ENCODE results near the gene TPSB2. TPM values are rescaled to one million over a fixed set of nuclear protein-coding genes. Genes with fewer than 3 reads are reported as not detected.

The TPSB2 gene
- polyA plus RNA-seq, 3 donors, result not detected

GRCh38 chr16:1265826-1266225 is 35.8 kb upstream of the TPSB2 start:
- no peaks in the 10 kb centered on the region for H3K79me2 ChIP-seq (ENCODE audit: insufficient read depth, low read length)
- no peaks in the 10 kb centered on the region for H4K20me1 ChIP-seq (ENCODE audit: insufficient read depth, low read length)
- H3K36me3 ChIP-seq (replicated peaks in 1 of 2; ENCODE audit: control insufficient read depth in 1 of 2, insufficient read depth in 2 of 2, low read length in 2 of 2), result no peaks in the 10 kb centered on the region
- H3K36me3 Mint-ChIP-seq, result no peaks in the 10 kb centered on the region
- no peaks in the 10 kb centered on the region for H3K9me3 ChIP-seq (replicated peaks in 1 of 2; ENCODE audit: control insufficient read depth in 1 of 2, insufficient read depth in 1 of 2, low read length in 2 of 2)
- H3K27me3 Mint-ChIP-seq (ENCODE audit: low read depth in 3 of 3), result peaks cover 16 to 28% (median 23%) of the 10 kb centered on the region in 3 donors
- no peaks in the 10 kb centered on the region for H3K4me1 ChIP-seq (ENCODE audit: control insufficient read depth in 1 of 2, insufficient read depth in 2 of 2, low read length in 2 of 2)
- H3K9me3 Mint-ChIP-seq, result peaks cover 3 to 10% (median 6%) of the 10 kb centered on the region in 7 donors
- no peak for DNase-seq
- H3K4me2 ChIP-seq (replicated peaks; ENCODE audit: extremely low read depth, low read length, poor library complexity, severe bottlenecking), result no peak overlapping the region
- H3K4me3 ChIP-seq (replicated peaks in 1 of 3; ENCODE audit: low read depth in 2 of 3, low read length in 3 of 3), result no peak overlapping the region
- H3K9ac ChIP-seq (ENCODE audit: insufficient read depth, low read length, poor library complexity, severe bottlenecking), result no peak overlapping the region
- H3K4me3 Mint-ChIP-seq, result no peak overlapping the region
- H2AFZ ChIP-seq (ENCODE audit: insufficient read depth, low read depth, low read length, poor library complexity, severe bottlenecking), result no peak overlapping the region
- H3K27ac ChIP-seq (ENCODE audit: low read depth in 1 of 2, low read length in 2 of 2), result no peak overlapping the region
- 91% methylated on average over 15 of the region's 19 CpGs for WGBS (ENCODE audit: insufficient coverage)
- no peak overlapping the region for H3K27ac Mint-ChIP-seq
- H3K4me1 Mint-ChIP-seq, result no peaks in the 10 kb centered on the region
- no peak for TF ChIP-seq CTCF (IDR thresholded peaks at IDR 0.05)
- intact Hi-C loops (cut with micrococcal nuclease), result loop anchor here in 1 of 2 donors (10.0 kb wide), 1 partner anchor 51 kb away; no protein-coding TSS in a partner anchor
- H3K27me3 ChIP-seq (ENCODE audit: control insufficient read depth in 2 of 2, insufficient read depth in 2 of 2, low read length in 2 of 2), result peaks cover 0 to 20% of the 10 kb centered on the region in 2 donors

- intact Hi-C loops (cut with micrococcal nuclease), result loop anchor here in 1 of 2 donors (10.0 kb wide), 1 partner anchor 50 kb away; no protein-coding TSS in a partner anchor
- Mint-ChIP-seq H3K4me3 (no peak overlapping the region), H3K27me3 (ENCODE audit: low read depth in 3 of 3) (peaks cover 22 to 35% (median 28%) of the 10 kb centered on the region in 3 donors), H3K4me1 (no peaks in the 10 kb centered on the region), H3K36me3 (no peaks in the 10 kb centered on the region), H3K27ac (no peak overlapping the region), H3K9me3 (peaks cover 3 to 10% (median 6%) of the 10 kb centered on the region in 7 donors)
- Histone ChIP-seq H3K4me2 (replicated peaks; ENCODE audit: extremely low read depth, low read length, poor library complexity, severe bottlenecking) (no peak overlapping the region), H3K36me3 (replicated peaks in 1 of 2; ENCODE audit: control insufficient read depth in 1 of 2, insufficient read depth in 2 of 2, low read length in 2 of 2) (no peaks in the 10 kb centered on the region), H4K20me1 (ENCODE audit: insufficient read depth, low read length) (no peaks in the 10 kb centered on the region), H3K9ac (ENCODE audit: insufficient read depth, low read length, poor library complexity, severe bottlenecking) (no peak overlapping the region), H2AFZ (ENCODE audit: insufficient read depth, low read depth, low read length, poor library complexity, severe bottlenecking) (no peak overlapping the region), H3K4me3 (replicated peaks in 1 of 3; ENCODE audit: low read depth in 2 of 3, low read length in 3 of 3) (no peak overlapping the region), H3K27me3 (ENCODE audit: control insufficient read depth in 2 of 2, insufficient read depth in 2 of 2, low read length in 2 of 2) (peaks cover 0 to 26% of the 10 kb centered on the region in 2 donors), H3K27ac (ENCODE audit: low read depth in 1 of 2, low read length in 2 of 2) (no peak overlapping the region), H3K4me1 (ENCODE audit: control insufficient read depth in 1 of 2, insufficient read depth in 2 of 2, low read length in 2 of 2) (no peaks in the 10 kb centered on the region), H3K79me2 (ENCODE audit: insufficient read depth, low read length) (no peaks in the 10 kb centered on the region), H3K9me3 (replicated peaks in 1 of 2; ENCODE audit: control insufficient read depth in 1 of 2, insufficient read depth in 1 of 2, low read length in 2 of 2) (no peaks in the 10 kb centered on the region)
- no peak for DNase-seq
- no peak for TF ChIP-seq CTCF (IDR thresholded peaks at IDR 0.05)
- 87% methylated on average over 8 of the region's 13 CpGs for WGBS (ENCODE audit: insufficient coverage)
Measured at GRCh38 chr16:1265090-1265630, 35.2 kb upstream of the TPSB2 start.
